K562 (cell line): ENCODE measurements around the gene DDX5.
"Not testable (repeated sequence)": the region's sequence is repeated elsewhere in the genome, so short reads cannot be mapped to it uniquely, and the experiment has no call there.

Experiments used
- BACH1 ChIP-seq: fragments of 200-800 bp; sonication (Bioruptor generic); IDR thresholded peaks from 2 replicates; pipeline ENCODE4 v1.6.1; 2016; ENCODE audit warnings: missing genetic modification characterization, missing compliant biosample characterization
- CEBPB ChIP-seq: fragments of 450-650 bp; IDR thresholded peaks from 2 replicates; pipeline ENCODE4 v1.6.1; 2016; ENCODE audit warnings: missing genetic modification characterization, missing compliant biosample characterization
- CTCF ChIP-seq, 3 experiments: IDR thresholded peaks in 2 of 3; conservative IDR thresholded peaks in 1 of 3; 2 replicates each; pipeline ENCODE4 v1.5.1; 2011 to 2012; ENCODE audit warnings: low read length in 3 of 3, mild to moderate bottlenecking in 3 of 3, control low read depth in 2 of 3, improper control_type of control experiment in 1 of 3, inconsistent platforms in 1 of 3, low read depth in 1 of 3, mixed read lengths in 1 of 3, moderate library complexity in 1 of 3; ENCODE audit not compliant: insufficient read depth in 2 of 3
- KLF10 ChIP-seq: fragments of 250-450 bp; sonication (Bioruptor Pico); IDR thresholded peaks from 2 replicates; pipeline ENCODE4 v1.6.1; 2021; ENCODE audit warnings: matching md5 sums
- ZFX ChIP-seq: sonication (generic); formaldehyde crosslinking; IDR thresholded peaks from 2 replicates; pipeline ENCODE4 v1.8.0; 2022; ENCODE audit warnings: mild to moderate bottlenecking, missing genetic modification reagents, moderate library complexity
- ZNF121 ChIP-seq: sonication (generic); formaldehyde crosslinking; conservative IDR thresholded peaks from 2 replicates; pipeline ENCODE4 v1.8.0; 2022; ENCODE audit warnings: missing genetic modification reagents

- TF ChIP-seq KLF10; BACH1 (tag); ZNF121 (CRISPR knock-in tag); ZFX (CRISPR knock-in tag); CTCF (IDR thresholded peaks at IDR 0.05 in 2 of 3, conservative IDR thresholded peaks at IDR 0.05 in 1 of 3; ENCODE audit: insufficient read depth in 2 of 3, low read depth in 1 of 3, low read length in 3 of 3); CEBPB (tag): not testable (repeated sequence)
Measured at GRCh38 chr17:64459818-64460217, 46.3 kb downstream of the DDX5 start.
